HG02798 (cell line): ENCODE results near the gene PEX10.

Experiments used
- ATAC-seq: cut with Tn5 transposase; IDR thresholded peaks from one replicate; pipeline ENCODE4 v1.9.1; 2021; ENCODE audit warnings: mild to moderate bottlenecking; ENCODE audit not compliant: unreplicated experiment, poor library complexity

PEX10 gene

DNA sequence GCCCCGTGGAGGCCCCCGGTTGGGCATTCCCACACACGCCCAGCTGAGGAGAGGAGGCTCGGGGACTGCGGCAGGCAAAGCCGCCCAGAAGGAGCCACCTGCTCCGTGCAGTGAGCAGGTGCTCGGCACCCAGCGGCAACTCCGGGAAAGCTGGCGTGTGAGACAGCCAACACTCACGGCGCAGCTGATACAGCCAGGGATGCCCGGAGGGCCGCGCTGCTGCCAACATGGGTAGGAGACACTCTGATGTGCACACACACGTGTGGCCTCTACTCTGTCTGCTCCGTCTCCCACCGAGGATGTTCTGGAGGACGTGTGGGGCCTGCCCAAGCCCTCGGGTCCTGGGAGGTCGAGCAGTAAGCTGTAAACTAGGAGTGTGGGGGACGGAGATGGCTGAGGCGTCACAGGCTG lies 33.9 kb downstream of the PEX10 start:
- ATAC-seq = no peak

DNA sequence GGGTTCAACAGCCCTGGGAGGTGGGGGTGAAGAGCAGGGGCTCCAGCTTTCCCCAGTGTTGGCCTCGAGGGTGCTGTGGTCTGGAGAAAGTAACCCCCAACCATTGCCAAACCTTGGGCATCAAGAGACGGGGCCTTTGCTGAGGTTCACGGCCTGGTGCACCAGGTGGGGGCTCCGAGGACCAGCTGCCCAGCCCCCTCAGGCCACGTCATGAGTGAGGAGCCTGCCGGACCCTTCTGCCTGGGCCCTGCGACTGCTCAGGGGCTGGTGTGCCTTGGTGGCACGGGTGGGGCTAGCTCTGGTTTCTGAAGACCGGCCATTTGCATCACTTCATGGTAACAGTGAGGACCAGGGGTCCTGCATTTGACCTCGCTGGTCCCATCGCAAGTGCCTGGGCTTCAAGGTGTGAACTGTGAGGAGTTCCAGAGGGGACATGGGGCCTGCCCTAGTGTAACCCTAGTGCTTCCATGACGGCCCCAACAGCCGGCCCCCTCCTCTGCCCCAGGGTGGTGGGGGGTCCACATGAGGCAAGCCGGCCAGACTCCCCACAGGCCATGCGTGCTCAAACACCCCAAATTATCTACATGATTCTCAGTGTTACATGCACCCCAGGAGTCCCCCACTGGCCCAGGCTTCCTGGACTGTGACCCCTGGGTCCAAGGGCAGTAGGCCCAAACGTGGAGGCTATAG lies 34.5 kb downstream of the PEX10 start:
- no peak for ATAC-seq

DNA sequence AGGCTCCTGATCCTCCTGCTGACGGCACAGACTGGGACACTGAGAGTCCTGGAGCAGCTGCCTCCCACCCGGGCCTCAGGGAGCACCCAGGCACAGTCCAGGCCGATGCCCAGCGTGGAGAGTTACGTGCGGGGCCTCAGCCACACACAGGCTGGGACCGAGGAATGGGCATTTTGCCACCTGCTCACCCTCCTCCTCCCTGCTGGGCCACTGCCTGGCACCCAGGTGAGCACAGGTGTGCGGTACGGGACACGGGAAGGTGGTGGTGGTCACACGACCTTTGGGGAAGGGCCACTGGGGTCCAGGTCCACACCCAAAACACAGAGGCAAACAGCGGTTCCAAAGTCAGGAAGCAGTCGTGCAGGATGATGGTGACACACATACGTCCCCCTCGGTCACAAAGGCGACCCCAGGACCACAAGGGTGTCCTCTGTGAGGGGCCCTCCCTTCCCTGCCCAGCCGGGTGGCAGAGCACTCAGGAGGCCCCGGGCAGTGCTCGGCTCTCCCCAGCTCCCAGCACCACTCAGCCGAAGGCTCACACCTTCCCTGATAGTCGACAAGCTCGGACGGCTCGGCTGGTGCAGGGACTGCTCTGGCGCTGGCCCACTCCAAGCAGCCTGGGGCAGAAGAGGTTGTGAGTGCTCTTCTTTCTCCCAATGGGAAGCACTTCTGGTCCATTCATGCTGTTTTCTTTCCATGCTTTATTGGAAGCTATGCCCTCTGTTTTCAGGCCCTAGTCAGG lies 35.3 kb downstream of the PEX10 start:
- no peak for ATAC-seq

GRCh38 chr1:2376261-2376741 lies 36.1 kb downstream of the PEX10 start:
- no peak for ATAC-seq

DNA sequence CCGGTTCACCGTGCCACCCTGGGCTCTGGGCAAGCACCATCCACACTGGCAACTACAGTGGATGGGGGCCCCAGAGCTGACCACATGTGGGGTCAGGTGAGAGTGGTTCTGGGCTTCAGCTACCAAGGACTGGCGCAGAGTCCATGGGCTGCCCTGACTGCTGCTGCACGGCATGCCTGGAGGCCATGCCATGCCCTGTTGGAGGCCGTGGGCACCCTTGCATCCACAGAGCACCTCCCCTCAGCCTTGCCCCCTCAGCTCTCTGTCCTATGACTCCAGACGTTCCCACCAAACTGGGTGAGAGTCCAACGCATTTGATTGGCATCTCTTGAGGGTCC lies 36.5 kb downstream of the PEX10 start:
- ATAC-seq = no peak

GRCh38 chr1:2375246-2375922 lies 37.0 kb downstream of the PEX10 start:
- ATAC-seq = no peak

GRCh38 chr1:2374252-2375155 lies 37.9 kb downstream of the PEX10 start:
- ATAC-seq = no peak

DNA sequence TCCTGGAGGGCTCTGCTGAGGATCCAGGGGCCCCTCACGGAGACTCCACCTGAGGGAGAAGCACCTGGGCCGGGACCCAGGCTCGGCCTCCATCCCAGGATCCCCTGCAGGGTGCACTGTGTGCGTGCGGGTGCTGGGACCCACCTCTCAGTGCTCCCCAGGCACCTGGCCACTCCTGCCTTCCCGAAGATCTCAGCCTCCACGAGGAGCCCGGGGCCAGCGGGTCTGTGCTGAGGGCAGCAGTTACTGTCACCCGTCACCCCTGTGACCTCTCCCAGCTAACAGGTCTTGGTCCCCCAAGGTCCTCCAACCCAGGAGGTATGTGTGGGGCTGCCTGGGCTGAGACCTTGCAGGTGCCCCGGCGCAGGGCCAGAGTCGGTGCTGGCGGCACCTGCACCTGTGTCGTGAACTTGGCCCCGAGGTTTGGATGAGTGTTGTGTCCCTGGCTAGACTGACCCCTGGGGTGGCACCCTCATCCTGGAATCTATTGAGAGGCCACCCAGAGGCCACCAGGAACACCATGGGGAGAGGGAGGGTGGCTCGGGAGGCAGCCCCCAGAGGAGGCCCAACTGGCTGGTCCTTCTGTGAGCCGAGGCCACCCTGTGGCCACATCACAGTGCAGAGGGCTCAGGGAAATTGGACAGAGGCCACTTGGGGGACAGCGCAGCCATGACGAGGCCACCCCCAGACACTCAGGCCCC lies 38.7 kb downstream of the PEX10 start:
- no peak for ATAC-seq

- ATAC-seq = no peak
Measured at GRCh38 chr1:2372551-2373490, 39.5 kb downstream of the PEX10 start.

GRCh38 chr1:2368053-2368744 lies 44.2 kb downstream of the PEX10 start:
- no peak for ATAC-seq

DNA sequence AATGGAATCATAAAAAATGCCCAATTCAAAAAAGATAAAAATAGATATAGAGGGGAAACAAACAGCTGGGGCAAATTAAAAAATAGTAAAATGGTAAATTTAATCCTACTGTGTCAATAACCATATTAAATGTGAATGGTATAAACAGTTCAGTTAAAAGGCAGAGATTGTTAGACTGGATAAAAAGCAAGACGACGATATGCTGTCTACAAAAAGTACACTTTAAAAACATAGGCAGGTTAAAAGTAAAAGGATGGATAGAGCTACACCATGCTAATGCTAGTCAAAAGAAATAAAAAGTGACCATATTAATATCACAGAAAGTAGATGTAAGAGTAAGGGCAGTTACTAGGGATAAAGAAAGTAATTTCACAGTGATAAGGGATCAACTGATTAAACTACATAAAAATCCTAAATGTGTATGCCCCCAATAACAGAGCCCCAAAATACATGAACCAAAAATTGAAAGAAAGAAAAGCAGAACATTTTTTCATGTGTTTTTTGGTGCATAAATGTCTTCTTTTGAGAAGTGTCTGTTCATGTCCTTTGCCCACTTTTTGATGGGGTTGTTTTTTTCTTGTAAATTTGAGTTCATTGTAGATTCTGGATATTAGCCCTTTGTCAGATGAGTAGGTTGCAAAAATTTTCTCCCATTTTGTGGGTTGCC lies 48.4 kb downstream of the PEX10 start:
- no peak for ATAC-seq

- ATAC-seq = no peak
Measured at GRCh38 chr1:2360588-2361364, 51.6 kb downstream of the PEX10 start.

DNA sequence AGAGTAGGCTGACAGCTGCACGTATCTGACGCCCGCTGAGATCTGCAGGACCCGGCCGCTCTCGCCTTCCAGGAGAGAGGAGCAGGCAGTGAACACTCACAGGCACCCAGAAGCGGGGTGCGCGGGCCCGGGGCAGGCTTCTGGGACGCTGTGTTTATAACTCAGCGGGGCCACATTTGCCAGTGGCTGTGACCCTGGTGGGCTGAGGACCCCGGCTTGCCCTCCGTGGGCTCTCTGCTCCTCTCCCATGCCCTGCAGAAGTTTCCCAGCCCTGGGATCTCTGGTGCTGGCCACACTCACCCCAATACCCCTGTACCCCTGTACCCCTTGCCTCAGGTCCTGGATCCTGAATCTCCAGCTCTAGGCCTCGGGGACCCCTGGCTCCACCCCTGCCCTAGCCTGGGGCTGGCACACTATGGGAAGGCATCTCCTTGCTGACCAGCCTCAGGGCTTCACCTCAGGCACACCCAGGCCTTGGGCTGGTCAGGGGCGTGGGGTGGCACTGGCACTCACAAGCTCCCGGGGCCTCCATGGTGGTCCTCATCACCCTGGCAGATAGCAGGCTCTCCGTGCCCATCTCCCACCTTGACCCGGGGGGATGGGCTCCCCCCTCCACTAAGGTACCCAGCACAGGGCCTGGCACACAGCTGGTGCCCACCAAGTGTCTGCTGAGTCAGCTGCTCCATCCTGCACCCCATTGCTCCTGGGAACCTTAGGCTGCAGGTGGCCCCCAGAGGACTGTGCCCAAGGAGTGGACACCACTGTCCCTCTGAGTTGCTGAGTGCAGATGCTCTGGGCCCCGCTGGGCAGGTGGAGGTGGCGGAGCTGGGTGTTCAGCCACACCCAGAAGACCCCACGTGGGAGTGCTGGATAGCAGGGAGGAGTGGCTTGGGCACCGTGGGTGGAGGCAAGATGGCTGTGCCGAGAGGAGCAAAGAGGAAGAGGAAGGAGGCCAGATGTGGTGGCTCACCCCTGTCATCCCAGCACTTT lies 53.4 kb downstream of the PEX10 start:
- ATAC-seq = no peak

- no peak for ATAC-seq
Measured at GRCh38 chr1:2358072-2358471, 54.3 kb downstream of the PEX10 start.

DNA sequence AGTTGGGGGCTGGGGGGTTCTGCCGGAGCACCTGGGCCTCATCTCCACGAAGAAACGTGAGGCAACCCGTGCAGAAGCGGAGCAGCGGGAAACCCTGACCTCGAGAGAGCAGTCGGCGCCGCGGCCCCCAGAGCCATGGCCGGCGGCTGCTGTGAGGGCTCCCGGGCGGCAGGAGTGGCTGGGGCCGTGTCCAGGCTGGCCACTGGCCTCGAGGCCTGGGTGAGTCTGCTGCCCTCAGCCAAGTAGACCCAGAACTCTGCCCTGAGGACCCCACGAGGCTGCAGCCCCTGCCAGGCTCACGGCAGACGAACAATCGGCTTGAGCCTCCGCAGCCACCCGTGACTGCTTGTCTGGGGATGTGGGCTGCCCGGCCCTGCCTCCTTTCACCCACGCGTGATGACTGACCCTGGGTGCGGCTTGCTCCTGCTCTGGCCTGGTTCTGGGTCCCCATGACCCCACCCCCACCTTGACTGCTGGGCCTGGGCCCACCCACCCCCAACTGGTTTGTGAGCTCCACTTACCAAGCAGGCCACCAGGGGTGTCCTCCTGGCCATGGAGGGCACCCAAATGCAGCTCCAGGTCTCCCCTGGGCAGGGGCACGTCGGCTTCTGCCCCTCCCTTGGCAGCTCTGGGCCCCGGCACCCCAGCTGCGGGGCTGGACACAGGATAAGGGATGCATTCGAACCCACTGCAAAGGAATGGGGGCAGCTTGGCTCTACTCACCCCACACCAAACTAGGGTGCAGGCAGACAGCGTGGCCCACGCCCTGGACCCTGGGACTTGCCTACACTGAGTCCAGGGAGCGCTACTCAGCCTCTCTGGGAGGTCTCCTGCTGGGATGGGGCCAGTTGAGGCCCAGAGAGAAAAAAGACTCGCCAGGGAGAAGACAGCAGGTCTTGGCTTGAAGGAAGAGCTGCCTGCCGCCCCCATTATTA lies 55.2 kb downstream of the PEX10 start:
- ATAC-seq = no peak
